GM19395 (cell line): ENCODE measurements around the gene ST6GALNAC4.
A peak's percentile ranks its signal among the peaks of the same experiment; 100 is the strongest.

Experiments
- ATAC-seq: cut with Tn5 transposase; IDR thresholded peaks from one replicate; pipeline ENCODE4 v1.9.1; 2021; ENCODE audit warnings: mild to moderate bottlenecking, moderate library complexity; ENCODE audit not compliant: unreplicated experiment

ST6GALNAC4 gene

DNA sequence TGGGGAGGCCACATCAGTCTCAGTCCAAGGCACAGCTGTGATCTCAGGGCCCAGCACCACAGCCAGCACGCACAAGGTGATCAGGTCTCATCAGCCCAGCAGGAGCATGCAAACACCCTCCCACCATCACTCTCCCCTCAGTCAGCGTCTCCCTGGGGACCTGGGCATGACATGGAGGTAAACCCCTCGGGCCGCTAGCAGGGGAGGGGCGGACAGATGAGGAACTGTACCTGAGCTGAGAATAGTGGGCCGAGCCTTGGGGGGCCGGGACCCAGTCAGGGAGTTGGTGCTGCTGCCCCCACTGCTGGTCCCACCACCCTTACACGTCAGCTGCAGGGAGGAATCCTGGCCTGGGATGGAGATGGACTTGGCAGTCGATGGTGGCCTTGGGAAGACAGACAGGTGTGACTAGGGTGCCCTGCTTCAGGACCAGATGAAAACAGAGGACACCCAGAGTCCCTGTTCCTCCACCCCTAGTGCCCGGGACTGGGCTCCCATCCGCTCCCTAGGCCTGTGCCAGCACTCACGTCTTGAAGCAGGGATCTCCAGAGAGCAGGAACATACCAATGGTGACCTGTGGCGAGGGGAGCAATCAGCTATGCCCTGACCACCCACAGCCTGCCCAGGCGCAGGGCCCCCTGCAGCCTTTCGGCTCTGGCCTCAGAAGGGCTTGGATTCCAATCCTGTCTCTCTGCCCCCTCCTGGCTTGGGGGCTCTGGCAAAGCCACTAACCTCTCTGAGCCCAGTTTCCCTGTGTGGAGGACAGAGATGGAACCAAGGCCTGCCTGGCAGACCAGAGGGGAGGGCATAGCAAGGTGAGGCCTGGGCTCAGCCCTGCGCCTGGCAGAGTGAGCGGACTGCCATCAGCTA lies 31.2 kb upstream of the ST6GALNAC4 start:
- no peak for ATAC-seq

DNA sequence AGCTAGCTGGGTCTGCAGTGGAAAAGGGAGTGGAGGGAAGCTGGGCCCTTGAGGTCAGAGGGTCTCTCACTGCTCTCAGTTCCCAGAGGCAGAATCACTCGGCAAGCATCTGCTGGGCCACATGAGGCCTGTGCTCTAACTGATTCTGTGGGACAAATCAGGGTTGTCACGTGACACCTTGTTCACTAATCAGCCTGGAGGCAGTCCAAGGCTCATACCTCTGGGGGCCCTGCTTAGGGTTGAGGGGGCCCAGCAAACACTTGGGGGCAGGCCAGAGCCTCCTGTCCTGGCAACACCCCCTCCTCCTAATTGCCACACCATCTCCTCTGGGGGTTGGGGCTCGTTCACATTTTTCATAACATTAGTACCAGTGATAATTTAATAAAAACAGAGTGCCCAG lies 29.9 kb upstream of the ST6GALNAC4 start:
- no peak for ATAC-seq

- ATAC-seq: no peak
Measured at GRCh38 chr9:127945942-127946341, 29.1 kb upstream of the ST6GALNAC4 start.

DNA sequence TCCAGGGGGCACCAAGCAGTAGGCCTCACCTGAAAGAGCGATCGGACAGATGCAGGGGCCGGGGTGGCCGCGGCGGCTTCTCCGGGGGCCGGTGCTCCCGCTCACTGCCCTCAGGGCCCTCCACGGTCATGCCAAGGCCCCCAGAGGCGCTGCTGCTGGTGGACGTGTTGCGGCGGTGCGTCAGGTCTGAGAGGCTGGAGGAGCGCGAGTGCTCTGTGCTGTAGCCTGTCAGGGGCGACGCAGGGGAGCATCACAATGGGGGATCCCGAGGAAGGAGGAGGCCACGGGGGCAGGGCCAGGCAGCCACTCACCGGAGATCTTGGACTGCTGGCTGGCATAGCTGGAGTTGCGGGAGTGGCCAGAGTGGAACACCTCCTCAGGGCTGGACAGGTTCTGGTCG lies 28.5 kb upstream of the ST6GALNAC4 start:
- no peak for ATAC-seq

DNA sequence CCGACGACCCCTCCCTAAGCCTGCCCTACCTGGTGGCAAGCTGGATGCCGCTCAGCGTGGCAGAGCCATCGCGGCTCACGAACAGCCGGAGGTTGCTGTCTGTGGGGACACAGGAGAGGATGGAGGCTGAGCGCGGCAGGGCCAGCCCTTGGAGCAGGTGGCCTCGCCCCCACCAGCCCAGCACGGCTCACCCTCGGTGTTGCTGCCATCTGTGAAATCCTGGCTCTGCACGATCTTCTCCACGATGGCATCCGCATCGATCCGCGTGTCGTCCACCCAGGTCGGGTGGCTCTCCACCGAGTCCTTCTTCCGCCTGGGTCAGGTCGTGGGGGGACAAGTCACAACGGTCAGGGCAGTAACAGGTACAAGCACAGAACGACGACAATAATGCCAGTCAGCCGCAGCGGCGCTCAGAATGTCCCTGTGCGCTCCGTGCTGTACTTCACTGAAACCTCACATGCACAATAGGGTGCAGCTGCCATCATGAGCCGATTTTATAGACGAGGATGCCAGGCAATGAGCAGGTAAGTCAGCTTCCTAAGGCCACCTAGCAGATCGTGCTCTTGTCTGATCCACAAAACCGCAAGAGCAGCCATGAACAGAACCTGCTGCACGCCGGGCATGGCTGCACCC lies 27.9 kb upstream of the ST6GALNAC4 start:
- ATAC-seq: no peak

- no peak for ATAC-seq
Measured at GRCh38 chr9:127943731-127944144, 26.9 kb upstream of the ST6GALNAC4 start.

GRCh38 chr9:127943011-127943662 lies 26.3 kb upstream of the ST6GALNAC4 start:
- ATAC-seq: no peak

DNA sequence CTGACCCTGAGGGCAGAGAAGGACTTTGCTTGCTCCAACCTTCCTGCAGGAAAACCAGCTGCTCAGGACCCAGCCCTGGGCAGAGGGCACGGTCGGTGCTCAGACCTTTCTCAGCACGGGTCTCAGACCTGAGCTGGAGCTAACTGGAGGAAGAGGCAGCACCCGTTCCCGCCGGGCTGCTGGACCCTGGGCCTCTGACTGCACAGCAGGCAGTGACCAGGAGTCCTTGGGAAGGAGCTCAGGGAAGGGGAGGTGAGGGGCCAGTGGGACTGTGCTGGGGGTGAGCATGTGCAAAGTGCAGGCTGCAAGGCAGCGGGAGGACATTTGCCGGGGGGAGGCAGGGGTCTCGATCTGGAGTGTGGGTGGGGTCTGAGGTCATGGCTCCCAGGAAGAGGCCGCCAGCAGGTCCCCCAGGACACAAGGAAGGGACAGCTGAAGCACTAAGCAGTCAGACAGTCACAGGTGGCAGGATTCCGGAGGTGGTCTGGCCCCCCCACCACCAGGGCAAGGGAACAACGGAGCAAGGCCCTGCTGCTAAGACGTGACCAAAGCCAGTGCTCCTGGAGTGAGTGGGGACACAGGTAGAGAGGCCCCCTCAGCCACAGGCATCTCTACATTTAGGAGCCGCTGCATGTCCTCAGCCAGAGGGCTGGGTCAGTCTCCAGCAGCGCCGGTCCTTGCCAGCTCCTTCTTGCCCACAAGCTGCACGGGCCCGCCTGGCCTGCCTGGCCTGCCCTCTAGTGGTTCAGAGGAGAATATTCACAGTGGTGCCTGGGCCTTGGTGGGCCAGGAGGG lies 25.6 kb upstream of the ST6GALNAC4 start:
- ATAC-seq: no peak

DNA sequence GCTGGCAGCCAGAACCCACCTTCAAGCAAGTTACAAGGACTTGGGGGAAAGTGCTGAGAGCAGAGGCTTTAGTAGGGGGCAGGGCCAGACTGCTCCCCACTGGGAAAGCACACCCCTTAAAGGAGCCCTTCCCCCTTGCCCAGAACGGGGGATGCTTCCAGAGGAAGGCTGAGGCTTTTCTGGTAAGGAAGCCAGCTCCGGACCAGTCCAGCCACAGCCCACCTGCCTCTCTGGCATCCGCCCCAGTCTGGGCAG lies 25.0 kb upstream of the ST6GALNAC4 start:
- no peak for ATAC-seq

GRCh38 chr9:127941062-127941960 lies 24.5 kb upstream of the ST6GALNAC4 start:
- no peak for ATAC-seq

DNA sequence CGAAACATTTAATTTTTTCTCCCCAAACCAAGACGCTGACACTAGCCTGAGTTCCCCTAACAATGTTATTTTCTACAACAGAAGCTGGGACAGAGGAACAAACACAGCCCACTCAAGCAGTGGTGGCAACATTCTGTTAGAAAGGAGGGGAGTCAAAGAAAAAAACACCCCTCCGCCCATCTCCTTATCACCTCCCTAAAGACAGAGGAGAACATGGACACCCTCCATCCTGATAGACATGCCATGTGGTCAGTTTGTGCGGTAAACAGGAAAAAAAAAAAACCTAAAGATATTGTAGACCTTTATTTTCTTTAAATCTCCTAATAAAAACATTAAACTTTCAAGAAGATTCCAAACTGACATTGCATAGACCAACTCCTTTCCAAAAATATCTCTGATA lies 23.8 kb upstream of the ST6GALNAC4 start:
- ATAC-seq: no peak

- no peak for ATAC-seq
Measured at GRCh38 chr9:127938298-127938690, 21.5 kb upstream of the ST6GALNAC4 start.

GRCh38 chr9:127937388-127938297 lies 20.8 kb upstream of the ST6GALNAC4 start, which contains the start of gene DPM2:
TSS of gene DPM2 (minus strand) at chr9:127937854. CDS start at chr9:127937820, 34 bp downstream.
- peak; percentile 86 for ATAC-seq

GRCh38 chr9:127937056-127937387 lies 20.2 kb upstream of the ST6GALNAC4 start:
- no peak for ATAC-seq

GRCh38 chr9:127936347-127936852 lies 19.6 kb upstream of the ST6GALNAC4 start:
- ATAC-seq: no peak

GRCh38 chr9:127935765-127936221 lies 19.0 kb upstream of the ST6GALNAC4 start:
- no peak for ATAC-seq

DNA sequence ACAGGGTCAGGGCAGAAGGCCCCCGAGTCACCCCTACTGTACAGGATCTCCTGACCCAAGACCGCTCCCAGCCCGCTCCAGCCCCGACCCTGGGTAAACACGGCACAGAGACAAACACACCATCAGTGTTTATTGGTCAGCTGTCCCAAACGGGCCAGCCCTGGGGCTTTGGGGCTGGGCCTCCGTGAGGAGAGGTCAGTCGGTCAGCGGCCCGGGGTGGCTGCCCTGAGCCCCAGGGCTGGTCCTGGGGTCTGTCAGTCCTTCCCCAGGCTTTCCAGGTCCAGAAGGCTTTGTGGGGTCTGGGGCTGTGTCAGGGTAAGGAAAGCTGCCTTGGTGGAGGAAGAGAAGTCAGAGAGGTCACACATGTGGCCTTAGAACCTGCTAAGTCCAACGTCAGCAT lies 18.1 kb upstream of the ST6GALNAC4 start:
- no peak for ATAC-seq

GRCh38 chr9:127934248-127934647 lies 17.4 kb upstream of the ST6GALNAC4 start:
- ATAC-seq: no peak
